Measurements from ENCODE around the gene SLC49A3. TPM values are rescaled to one million over a fixed set of nuclear protein-coding genes. Genes with fewer than 3 reads are reported as not detected.

The SLC49A3 gene
- total and polyA plus RNA-seq, 2 of the 8 experiments (the other 6 are each of a cell fraction or from before 2014, with no cell fraction given), result 5.0 to 8.8 TPM

- Histone ChIP-seq H4K5ac (ENCODE audit: insufficient read length, low read depth, low read length) (no peak overlapping the region), H3K79me1 (ENCODE audit: low read depth, low read length) (peaks cover 13% of the 10 kb centered on the region), H3K9ac (replicated peaks in 1 of 4; ENCODE audit: extremely low read depth in 1 of 4, low read depth in 3 of 4, low read length in 3 of 4) (no peak overlapping the region), H3K4me3 (ENCODE audit: extremely low read depth in 1 of 4, insufficient read depth in 2 of 4, low read depth in 3 of 4, low read length in 4 of 4) (no peak overlapping the region), H4K91ac (replicated peaks; ENCODE audit: insufficient read length, low read length) (no peak overlapping the region), H3K36me3 (ENCODE audit: control insufficient read depth in 2 of 4, insufficient read depth in 4 of 4, low read length in 3 of 4) (peaks cover 0 to 15% (median 6%) of the 10 kb centered on the region in 4 experiments; a peak in 5 of 8 replicates), H3K9me3 (ENCODE audit: insufficient read depth in 2 of 2, low read depth in 1 of 2, low read length in 1 of 2) (peaks cover 0 to 4% of the 10 kb centered on the region in 2 experiments; a peak in 1 of 4 replicates), H3K4me2 (ENCODE audit: insufficient read depth in 1 of 2, low read depth in 2 of 2, low read length in 2 of 2) (no peak overlapping the region), H3K14ac (ENCODE audit: insufficient read length) (no peak overlapping the region), H2BK12ac (ENCODE audit: low read depth, low read length) (no peak overlapping the region), H2BK15ac (ENCODE audit: low read length) (no peak overlapping the region), H4K20me1 (replicated peaks in 1 of 2; ENCODE audit: control insufficient read depth in 1 of 2, insufficient read depth in 2 of 2, low read length in 2 of 2) (peaks cover 29 to 35% of the 10 kb centered on the region in 2 experiments), H4K8ac (ENCODE audit: extremely low read depth, insufficient read depth, low read length) (no peak overlapping the region), H3K56ac (replicated peaks; ENCODE audit: insufficient read length, low read depth, low read length) (no peak overlapping the region), H2BK5ac (ENCODE audit: low read depth, low read length) (no peak overlapping the region), H2BK120ac (replicated peaks; ENCODE audit: low read depth, low read length) (no peak overlapping the region), H2AK5ac (ENCODE audit: low read depth, low read length) (no peak overlapping the region), H3K27ac (ENCODE audit: low read depth, low read length) (no peak overlapping the region), H3K27me3 (replicated peaks in 1 of 4; ENCODE audit: control insufficient read depth in 3 of 4, extremely low read depth in 1 of 4, insufficient read depth in 3 of 4, low read length in 3 of 4) (no peaks in the 10 kb centered on the region), H3K23me2 (ENCODE audit: low read depth, low read length) (no peaks in the 10 kb centered on the region), H3K4me1 (replicated peaks in 1 of 4; ENCODE audit: control insufficient read depth in 3 of 4, insufficient read depth in 4 of 4, low read length in 3 of 4) (no peaks in the 10 kb centered on the region), H3K18ac (ENCODE audit: extremely low read depth, low read length) (no peak overlapping the region), H2AFZ (ENCODE audit: low read length) (no peak overlapping the region), H3K79me2 (ENCODE audit: control insufficient read depth in 1 of 2, insufficient read depth in 2 of 2, low read length in 2 of 2) (peaks cover 3 to 58% of the 10 kb centered on the region in 2 experiments; a peak in 3 of 4 replicates), H2BK20ac (ENCODE audit: low read length) (no peak overlapping the region), H3K23ac (ENCODE audit: insufficient read length) (no peak overlapping the region), H3K4ac (replicated peaks; ENCODE audit: insufficient read length, low read depth, low read length) (no peak overlapping the region)
- FAIRE-seq (no peak), DNase-seq (ENCODE audit: low read depth in 1 of 2, low spot score in 2 of 2) (no peak)
- ChIA-PET CTCF (ENCODE audit: partially characterized antibody) (interaction anchor here (0.6 kb wide), 2 partner anchors 48 to 101 kb away, joined by 3 read pairs; partner anchors contain the start of gene PDE6B), POLR2A (ENCODE audit: partially characterized antibody) (interaction anchor here (0.8 kb wide), 1 partner anchor 17 kb away, joined by 3 read pairs; no protein-coding TSS in a partner anchor)
- 89% methylated on average over 16 of the region's 16 CpGs; no CpG with 5 or more reads in 1 of the 2 experiments for WGBS, 2 experiments (ENCODE audit: extremely low coverage in 1 of 2, insufficient coverage in 1 of 2, insufficient read length in 1 of 2, insufficient replicate concordance in 2 of 2, low coverage in 1 of 2, low lambda C conversion rate in 2 of 2, missing lambda C conversion rate in 1 of 2)
- TF ChIP-seq CREB1 (IDR thresholded peaks at IDR 0.05) (no peak), SP4 (IDR thresholded peaks at IDR 0.05; ENCODE audit: low read length) (no peak), ASH2L (IDR thresholded peaks at IDR 0.05; ENCODE audit: low read length) (no peak), ZNF274 (IDR thresholded peaks at IDR 0.05; ENCODE audit: borderline replicate concordance, extremely low read depth, low read length) (no peak), CHD1 (IDR thresholded peaks at IDR 0.05; ENCODE audit: low read depth, low read length) (no peak), USF2 (IDR thresholded peaks at IDR 0.05; ENCODE audit: low read length) (no peak), RNF2 (IDR thresholded peaks at IDR 0.05; ENCODE audit: borderline replicate concordance, low read depth, low read length, missing control alignments, poor library complexity, severe bottlenecking) (no peak), POU5F1 (IDR thresholded peaks at IDR 0.05; ENCODE audit: low read depth, low read length) (no peak), POLR2AphosphoS5 (IDR thresholded peaks at IDR 0.05; ENCODE audit: low read depth, low read length) (no peak), TAF7 (optimal IDR thresholded peaks at IDR 0.05; ENCODE audit: borderline replicate concordance, low read depth, low read length) (no peak), SRF (IDR thresholded peaks at IDR 0.05; ENCODE audit: low read depth, low read length) (no peak)
Observed at GRCh38 chr4:726235-726787, 37.4 kb upstream of the SLC49A3 start.

All from H1 (cell line).